DMS53 treated with DMSO at 0.1 percent for 48 hours (cell line): ENCODE results near the gene CNOT4.
A peak's percentile ranks its signal among the peaks of the same experiment; 100 is the strongest.
"Not testable (repeated sequence)": the region's sequence is repeated elsewhere in the genome, so short reads cannot be mapped to it uniquely, and the experiment has no call there.

Experiments
- DNase-seq: peaks from one replicate; lab custom pipeline; 2025; ENCODE audit not compliant: unreplicated experiment; lab: John Stamatoyannopoulos, UW

Gene CNOT4

GRCh38 chr7:135366843-135367508, 142.9 kb downstream of the CNOT4 start:
- no peak for DNase-seq

GRCh38 chr7:135365721-135366120, 144.2 kb downstream of the CNOT4 start:
- no peak for DNase-seq

- no peak for DNase-seq
These were observed 145.7 kb downstream of the CNOT4 start for GRCh38 chr7:135364206-135364605.

GRCh38 chr7:135362871-135363270, 147.0 kb downstream of the CNOT4 start:
- DNase-seq = no peak

- no peak for DNase-seq
These were observed 148.1 kb downstream of the CNOT4 start for GRCh38 chr7:135361788-135362187.

GRCh38 chr7:135359615-135360014, 150.3 kb downstream of the CNOT4 start:
- DNase-seq = no peak

GRCh38 chr7:135355377-135356048, 154.4 kb downstream of the CNOT4 start:
- no peak for DNase-seq

GRCh38 chr7:135353832-135354231, 156.1 kb downstream of the CNOT4 start:
- no peak for DNase-seq

GRCh38 chr7:135352285-135352684, 157.6 kb downstream of the CNOT4 start:
- no peak for DNase-seq

- DNase-seq = not testable (repeated sequence)
These were observed 158.8 kb downstream of the CNOT4 start for GRCh38 chr7:135351070-135351469.

- no peak for DNase-seq
These were observed 160.2 kb downstream of the CNOT4 start for GRCh38 chr7:135349746-135350145.

GRCh38 chr7:135348493-135348892, 161.4 kb downstream of the CNOT4 start:
- no peak for DNase-seq

- no peak for DNase-seq
These were observed 166.5 kb downstream of the CNOT4 start for GRCh38 chr7:135343361-135343760.

GRCh38 chr7:135342887-135343286, 167.0 kb downstream of the CNOT4 start:
- DNase-seq = no peak

GRCh38 chr7:135341049-135341448, 168.9 kb downstream of the CNOT4 start:
- no peak for DNase-seq

GRCh38 chr7:135337977-135338550, 171.8 kb downstream of the CNOT4 start:
- DNase-seq = no peak

GRCh38 chr7:135337506-135337905, 172.4 kb downstream of the CNOT4 start:
- no peak for DNase-seq

GRCh38 chr7:135335628-135336139, 174.2 kb downstream of the CNOT4 start:
- DNase-seq = peak; percentile 92

- peak; percentile 75 for DNase-seq
These were observed 174.9 kb downstream of the CNOT4 start for GRCh38 chr7:135334830-135335543.

- DNase-seq = no peak
These were observed 176.0 kb downstream of the CNOT4 start for GRCh38 chr7:135333946-135334345.

- DNase-seq = peak; percentile 29
These were observed 176.7 kb downstream of the CNOT4 start for GRCh38 chr7:135333200-135333599.

- DNase-seq = no peak
These were observed 179.8 kb downstream of the CNOT4 start for GRCh38 chr7:135330088-135330487.
